NCI-H1105 (cell line): ENCODE measurements around the gene MCCD1.

ENCODE experiments used
- DNase-seq: peaks from one replicate; lab custom pipeline; 2025; lab: John Stamatoyannopoulos, UW

Gene MCCD1

DNA sequence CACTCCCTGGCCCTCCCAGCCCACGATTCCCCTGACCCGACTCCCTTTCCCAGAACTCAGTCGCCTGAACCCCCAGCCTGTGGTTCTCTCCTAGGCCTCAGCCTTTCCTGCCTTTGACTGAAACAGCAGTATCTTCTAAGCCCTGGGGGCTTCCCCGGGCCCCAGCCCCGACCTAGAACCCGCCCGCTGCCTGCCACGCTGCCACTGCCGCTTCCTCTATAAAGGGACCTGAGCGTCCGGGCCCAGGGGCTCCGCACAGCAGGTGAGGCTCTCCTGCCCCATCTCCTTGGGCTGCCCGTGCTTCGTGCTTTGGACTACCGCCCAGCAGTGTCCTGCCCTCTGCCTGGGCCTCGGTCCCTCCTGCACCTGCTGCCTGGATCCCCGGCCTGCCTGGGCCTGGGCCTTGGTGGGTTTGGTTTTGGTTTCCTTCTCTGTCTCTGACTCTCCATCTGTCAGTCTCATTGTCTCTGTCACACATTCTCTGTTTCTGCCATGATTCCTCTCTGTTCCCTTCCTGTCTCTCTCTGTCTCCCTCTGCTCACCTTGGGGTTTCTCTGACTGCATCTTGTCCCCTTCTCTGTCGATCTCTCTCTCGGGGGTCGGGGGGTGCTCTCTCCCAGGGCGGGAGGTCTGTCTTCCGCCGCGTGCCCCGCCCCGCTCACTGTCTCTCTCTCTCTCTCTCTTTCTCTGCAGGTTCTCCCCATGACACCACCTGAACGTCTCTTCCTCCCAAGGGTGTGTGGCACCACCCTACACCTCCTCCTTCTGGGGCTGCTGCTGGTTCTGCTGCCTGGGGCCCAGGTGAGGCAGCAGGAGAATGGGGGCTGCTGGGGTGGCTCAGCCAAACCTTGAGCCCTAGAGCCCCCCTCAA is 43.5 kb downstream of the MCCD1 start, which contains the start of gene LTA:
Gene LTA (plus strand): TSS at position 249 of the 871 bp plus-strand sequence. CDS start 454 bp downstream, at position 703.
- DNase-seq = no peak

- no peak for DNase-seq
These were observed 44.7 kb downstream of the MCCD1 start for GRCh38 chr6:31573239-31574105.

GRCh38 chr6:31574106-31575061 is 45.6 kb downstream of the MCCD1 start:
- DNase-seq = no peak

DNA sequence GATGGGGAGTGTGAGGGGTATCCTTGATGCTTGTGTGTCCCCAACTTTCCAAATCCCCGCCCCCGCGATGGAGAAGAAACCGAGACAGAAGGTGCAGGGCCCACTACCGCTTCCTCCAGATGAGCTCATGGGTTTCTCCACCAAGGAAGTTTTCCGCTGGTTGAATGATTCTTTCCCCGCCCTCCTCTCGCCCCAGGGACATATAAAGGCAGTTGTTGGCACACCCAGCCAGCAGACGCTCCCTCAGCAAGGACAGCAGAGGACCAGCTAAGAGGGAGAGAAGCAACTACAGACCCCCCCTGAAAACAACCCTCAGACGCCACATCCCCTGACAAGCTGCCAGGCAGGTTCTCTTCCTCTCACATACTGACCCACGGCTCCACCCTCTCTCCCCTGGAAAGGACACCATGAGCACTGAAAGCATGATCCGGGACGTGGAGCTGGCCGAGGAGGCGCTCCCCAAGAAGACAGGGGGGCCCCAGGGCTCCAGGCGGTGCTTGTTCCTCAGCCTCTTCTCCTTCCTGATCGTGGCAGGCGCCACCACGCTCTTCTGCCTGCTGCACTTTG is 46.7 kb downstream of the MCCD1 start, which contains the start of gene TNF:
Gene TNF (plus strand): TSS at position 231 of the 567 bp plus-strand sequence. CDS start 177 bp downstream, at position 408.
- no peak for DNase-seq

DNA sequence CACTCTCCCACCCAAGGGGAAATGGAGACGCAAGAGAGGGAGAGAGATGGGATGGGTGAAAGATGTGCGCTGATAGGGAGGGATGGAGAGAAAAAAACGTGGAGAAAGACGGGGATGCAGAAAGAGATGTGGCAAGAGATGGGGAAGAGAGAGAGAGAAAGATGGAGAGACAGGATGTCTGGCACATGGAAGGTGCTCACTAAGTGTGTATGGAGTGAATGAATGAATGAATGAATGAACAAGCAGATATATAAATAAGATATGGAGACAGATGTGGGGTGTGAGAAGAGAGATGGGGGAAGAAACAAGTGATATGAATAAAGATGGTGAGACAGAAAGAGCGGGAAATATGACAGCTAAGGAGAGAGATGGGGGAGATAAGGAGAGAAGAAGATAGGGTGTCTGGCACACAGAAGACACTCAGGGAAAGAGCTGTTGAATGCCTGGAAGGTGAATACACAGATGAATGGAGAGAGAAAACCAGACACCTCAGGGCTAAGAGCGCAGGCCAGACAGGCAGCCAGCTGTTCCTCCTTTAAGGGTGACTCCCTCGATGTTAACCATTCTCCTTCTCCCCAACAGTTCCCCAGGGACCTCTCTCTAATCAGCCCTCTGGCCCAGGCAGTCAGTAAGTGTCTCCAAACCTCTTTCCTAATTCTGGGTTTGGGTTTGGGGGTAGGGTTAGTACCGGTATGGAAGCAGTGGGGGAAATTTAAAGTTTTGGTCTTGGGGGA is 47.4 kb downstream of the MCCD1 start:
- no peak for DNase-seq

DNA sequence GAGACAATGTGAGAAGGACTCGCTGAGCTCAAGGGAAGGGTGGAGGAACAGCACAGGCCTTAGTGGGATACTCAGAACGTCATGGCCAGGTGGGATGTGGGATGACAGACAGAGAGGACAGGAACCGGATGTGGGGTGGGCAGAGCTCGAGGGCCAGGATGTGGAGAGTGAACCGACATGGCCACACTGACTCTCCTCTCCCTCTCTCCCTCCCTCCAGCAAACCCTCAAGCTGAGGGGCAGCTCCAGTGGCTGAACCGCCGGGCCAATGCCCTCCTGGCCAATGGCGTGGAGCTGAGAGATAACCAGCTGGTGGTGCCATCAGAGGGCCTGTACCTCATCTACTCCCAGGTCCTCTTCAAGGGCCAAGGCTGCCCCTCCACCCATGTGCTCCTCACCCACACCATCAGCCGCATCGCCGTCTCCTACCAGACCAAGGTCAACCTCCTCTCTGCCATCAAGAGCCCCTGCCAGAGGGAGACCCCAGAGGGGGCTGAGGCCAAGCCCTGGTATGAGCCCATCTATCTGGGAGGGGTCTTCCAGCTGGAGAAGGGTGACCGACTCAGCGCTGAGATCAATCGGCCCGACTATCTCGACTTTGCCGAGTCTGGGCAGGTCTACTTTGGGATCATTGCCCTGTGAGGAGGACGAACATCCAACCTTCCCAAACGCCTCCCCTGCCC is 48.3 kb downstream of the MCCD1 start:
- no peak for DNase-seq

GRCh38 chr6:31577579-31577966 is 48.8 kb downstream of the MCCD1 start:
- no peak for DNase-seq

- DNase-seq = no peak
These were observed 49.7 kb downstream of the MCCD1 start for GRCh38 chr6:31578184-31579118.

GRCh38 chr6:31579119-31579505 is 50.4 kb downstream of the MCCD1 start:
- DNase-seq = no peak
